ENCODE results near the gene MYLIP. TPM values are rescaled to one million over a fixed set of nuclear protein-coding genes. Genes with fewer than 3 reads are reported as not detected.

The MYLIP gene
- total RNA-seq, 1 donor from 2014 or later: 48.8 TPM

GRCh38 chr6:16148498-16148897, 19.6 kb downstream of the MYLIP start:
- TF ChIP-seq CTCF (IDR thresholded peaks at IDR 0.05): no peak
- Histone ChIP-seq H3K4me1 (peaks cover 32% of the 10 kb centered on the region), H3K36me3 (peaks cover 85% of the 10 kb centered on the region), H3K9me3 (no peaks in the 10 kb centered on the region), H3K4me3 (no peak overlapping the region), H3K27me3 (ENCODE audit: low read depth) (no peaks in the 10 kb centered on the region), H3K27ac (no peak overlapping the region)
- DNase-seq (peak; percentile 52), ATAC-seq (peak; percentile 79 to 83)
- intact Hi-C loops (cut with DNase I): no loop called here

GRCh38 chr6:16149305-16149704, 20.4 kb downstream of the MYLIP start:
- Histone ChIP-seq H3K9me3 (no peaks in the 10 kb centered on the region), H3K36me3 (peaks cover 77% of the 10 kb centered on the region), H3K4me3 (no peak overlapping the region), H3K27me3 (ENCODE audit: low read depth) (no peaks in the 10 kb centered on the region), H3K4me1 (peaks cover 32% of the 10 kb centered on the region), H3K27ac (no peak overlapping the region)
- ATAC-seq (no peak), DNase-seq (no peak)
- TF ChIP-seq CTCF (IDR thresholded peaks at IDR 0.05): no peak
- intact Hi-C loops (cut with DNase I): no loop called here

GRCh38 chr6:16150098-16150497, 21.2 kb downstream of the MYLIP start:
- Histone ChIP-seq H3K4me3 (no peak overlapping the region), H3K36me3 (peaks cover 69% of the 10 kb centered on the region), H3K4me1 (peaks cover 29% of the 10 kb centered on the region), H3K9me3 (no peaks in the 10 kb centered on the region), H3K27ac (no peak overlapping the region), H3K27me3 (ENCODE audit: low read depth) (no peaks in the 10 kb centered on the region)
- ATAC-seq (no peak), DNase-seq (no peak)
- no peak for TF ChIP-seq CTCF (IDR thresholded peaks at IDR 0.05)
- intact Hi-C loops (cut with DNase I): no loop called here

GRCh38 chr6:16153211-16153820, 24.4 kb downstream of the MYLIP start:
- DNase-seq (no peak), ATAC-seq (no peak)
- TF ChIP-seq CTCF (IDR thresholded peaks at IDR 0.05): no peak
- no peak overlapping the region for H3K27ac ChIP-seq
- no peak overlapping the region for H3K4me3 ChIP-seq
- H3K4me1 ChIP-seq: no peaks in the 10 kb centered on the region
- peaks cover 38% of the 10 kb centered on the region for H3K36me3 ChIP-seq
- no peaks in the 10 kb centered on the region for H3K27me3 ChIP-seq (ENCODE audit: low read depth)
- no peaks in the 10 kb centered on the region for H3K9me3 ChIP-seq
- intact Hi-C loops (cut with DNase I): no loop called here

GRCh38 chr6:16154904-16155303, 26.0 kb downstream of the MYLIP start:
- no peaks in the 10 kb centered on the region for H3K9me3 ChIP-seq
- no peak overlapping the region for H3K27ac ChIP-seq
- H3K4me1 ChIP-seq: no peaks in the 10 kb centered on the region
- intact Hi-C loops (cut with DNase I): no loop called here
- DNase-seq (no peak), ATAC-seq (peak in 1 of 2 donors; percentile 15)
- H3K4me3 ChIP-seq: no peak overlapping the region
- H3K36me3 ChIP-seq: peaks cover 27% of the 10 kb centered on the region
- TF ChIP-seq CTCF (IDR thresholded peaks at IDR 0.05): no peak
- no peaks in the 10 kb centered on the region for H3K27me3 ChIP-seq (ENCODE audit: low read depth)
